NCI-H1048 (cell line): ENCODE results near the gene REC114.
"Not testable (repeated sequence)": the region's sequence is repeated elsewhere in the genome, so short reads cannot be mapped to it uniquely, and the experiment has no call there.

Experiments
- DNase-seq: peaks from one replicate; lab custom pipeline; 2025; lab: John Stamatoyannopoulos, UW

Gene REC114

GRCh38 chr15:73455876-73456275 is 12.9 kb downstream of the REC114 start:
- no peak for DNase-seq

- no peak for DNase-seq
These were observed 14.4 kb downstream of the REC114 start for GRCh38 chr15:73457334-73457733.

GRCh38 chr15:73460662-73461061 is 17.7 kb downstream of the REC114 start:
- no peak for DNase-seq

GRCh38 chr15:73464602-73465001 is 21.6 kb downstream of the REC114 start:
- DNase-seq = no peak

GRCh38 chr15:73467758-73468157 is 24.8 kb downstream of the REC114 start:
- no peak for DNase-seq

- no peak for DNase-seq
These were observed 31.8 kb downstream of the REC114 start for GRCh38 chr15:73474785-73475184.

GRCh38 chr15:73476704-73477216 is 33.8 kb downstream of the REC114 start:
- DNase-seq = no peak

GRCh38 chr15:73480050-73480449 is 37.1 kb downstream of the REC114 start:
- no peak for DNase-seq

GRCh38 chr15:73482166-73482565 is 39.2 kb downstream of the REC114 start:
- no peak for DNase-seq

GRCh38 chr15:73483053-73483452 is 40.1 kb downstream of the REC114 start:
- no peak for DNase-seq

- DNase-seq = no peak
These were observed 42.4 kb downstream of the REC114 start for GRCh38 chr15:73485372-73485771.

- not testable (repeated sequence) for DNase-seq
These were observed 42.9 kb downstream of the REC114 start for GRCh38 chr15:73485885-73486284.

- no peak for DNase-seq
These were observed 45.7 kb downstream of the REC114 start for GRCh38 chr15:73488698-73489097.

- DNase-seq = no peak
These were observed 51.0 kb downstream of the REC114 start for GRCh38 chr15:73493922-73494321.

GRCh38 chr15:73495181-73495580 is 52.2 kb downstream of the REC114 start:
- no peak for DNase-seq

- DNase-seq = no peak
These were observed 57.7 kb downstream of the REC114 start for GRCh38 chr15:73500696-73501095.

- DNase-seq = no peak
These were observed 61.9 kb downstream of the REC114 start for GRCh38 chr15:73504885-73505284.

GRCh38 chr15:73515527-73515926 is 72.6 kb downstream of the REC114 start:
- DNase-seq = no peak

GRCh38 chr15:73517566-73517965 is 74.6 kb downstream of the REC114 start:
- DNase-seq = no peak

- DNase-seq = no peak
These were observed 75.4 kb downstream of the REC114 start for GRCh38 chr15:73518180-73518862.

- no peak for DNase-seq
These were observed 76.1 kb downstream of the REC114 start for GRCh38 chr15:73518876-73519733.

- DNase-seq = no peak
These were observed 79.0 kb downstream of the REC114 start for GRCh38 chr15:73522011-73522410.

GRCh38 chr15:73524919-73525318 is 82.0 kb downstream of the REC114 start:
- no peak for DNase-seq
